HG03039 (cell line): ENCODE measurements around the gene DHX34.
"Not testable (repeated sequence)": the region's sequence is repeated elsewhere in the genome, so short reads cannot be mapped to it uniquely, and the experiment has no call there.

Source experiments
- ATAC-seq: cut with Tn5 transposase; IDR thresholded peaks from one replicate; pipeline ENCODE4 v1.9.1; 2021; ENCODE audit warnings: mild to moderate bottlenecking, moderate library complexity; ENCODE audit not compliant: unreplicated experiment

The DHX34 gene

GRCh38 chr19:47388721-47389120 is 39.6 kb downstream of the DHX34 start:
- ATAC-seq, result not testable (repeated sequence)

GRCh38 chr19:47389150-47389556 is 40.0 kb downstream of the DHX34 start:
- ATAC-seq, result no peak

DNA sequence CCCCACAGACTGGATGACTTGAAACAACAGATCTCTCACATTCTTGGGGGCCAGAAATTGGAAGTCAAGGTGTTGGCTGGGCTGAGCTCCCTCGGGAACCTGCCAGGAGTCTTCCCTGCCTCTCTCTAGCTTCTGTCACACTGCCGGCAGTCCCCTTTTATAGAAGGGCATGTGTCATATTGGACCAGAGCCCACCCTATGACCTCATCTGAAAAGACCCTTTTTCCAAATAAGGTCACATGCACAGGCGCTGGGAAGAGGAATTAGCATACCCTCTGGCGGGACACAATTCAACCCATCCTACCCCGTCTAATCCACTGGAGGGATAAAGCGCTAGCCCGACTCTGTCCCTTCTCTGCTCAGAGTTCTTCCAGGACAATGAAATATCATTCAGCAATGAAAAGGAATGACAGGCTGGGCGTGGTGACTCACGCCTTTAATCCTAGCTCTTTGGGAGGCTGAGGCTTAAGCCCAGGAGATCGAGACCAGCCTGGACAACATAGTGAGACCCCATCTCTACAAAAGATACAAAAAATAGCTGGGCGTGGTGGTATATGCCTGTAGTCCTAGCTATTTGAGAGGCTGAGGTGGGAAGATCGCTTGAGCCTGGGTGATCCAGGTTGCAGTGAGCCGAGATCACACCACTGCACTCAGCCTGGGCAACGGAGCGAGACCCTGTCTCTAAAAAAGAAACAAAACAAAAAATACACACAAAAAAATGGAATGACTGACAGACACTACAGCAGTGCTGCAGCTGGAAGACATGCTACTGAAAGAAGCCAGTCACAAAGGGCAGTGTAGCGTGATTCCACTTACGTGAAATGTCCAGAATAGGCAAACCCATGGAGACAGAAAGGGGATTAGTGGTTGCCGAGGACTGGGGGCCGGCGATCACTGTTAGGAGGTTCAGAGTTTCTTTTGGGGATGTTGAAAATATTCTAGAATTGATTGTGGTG is 41.7 kb downstream of the DHX34 start:
- no peak for ATAC-seq

GRCh38 chr19:47391510-47392223 is 42.6 kb downstream of the DHX34 start:
- ATAC-seq, result no peak

DNA sequence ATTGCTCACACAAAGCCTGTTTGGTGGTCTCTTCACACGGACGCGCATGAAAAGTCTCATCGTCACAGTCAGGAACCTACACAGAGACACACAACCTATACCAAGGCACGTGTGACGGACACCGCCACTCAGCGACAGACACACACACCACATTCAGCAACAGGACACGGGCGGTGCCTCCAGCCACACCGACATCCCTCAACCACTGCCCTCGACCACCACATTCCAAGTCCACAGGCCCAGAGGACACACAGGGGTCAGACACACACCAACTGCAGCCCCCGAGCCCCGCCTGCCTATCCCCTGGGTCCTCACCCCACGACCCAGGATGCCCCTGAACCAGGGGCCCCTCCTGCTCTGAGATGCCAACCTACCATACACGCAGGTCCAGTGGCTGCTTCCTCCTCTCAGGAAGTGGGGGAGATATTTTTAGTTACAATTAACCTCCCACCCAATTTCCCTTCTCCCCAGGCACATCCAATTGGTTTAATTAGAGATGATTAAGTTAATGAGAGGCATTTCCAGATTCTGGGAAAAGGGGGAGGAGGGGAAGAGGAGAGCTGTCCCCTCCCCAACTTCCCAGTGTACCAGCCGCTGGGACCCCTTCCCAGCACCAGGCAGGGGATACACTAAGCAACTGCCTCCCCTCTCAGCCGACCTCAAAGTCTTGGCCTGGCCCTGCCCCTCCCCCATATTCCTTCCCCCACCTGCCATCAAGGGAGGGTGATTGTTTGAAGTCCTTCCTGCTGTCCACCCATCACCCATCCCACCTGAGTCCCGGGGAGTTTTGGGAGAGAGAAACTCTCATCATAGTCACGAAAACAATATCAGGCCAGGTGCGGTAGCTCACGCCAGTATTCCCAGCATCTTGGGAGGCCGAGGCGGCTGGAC is 49.8 kb downstream of the DHX34 start:
- ATAC-seq, result no peak

DNA sequence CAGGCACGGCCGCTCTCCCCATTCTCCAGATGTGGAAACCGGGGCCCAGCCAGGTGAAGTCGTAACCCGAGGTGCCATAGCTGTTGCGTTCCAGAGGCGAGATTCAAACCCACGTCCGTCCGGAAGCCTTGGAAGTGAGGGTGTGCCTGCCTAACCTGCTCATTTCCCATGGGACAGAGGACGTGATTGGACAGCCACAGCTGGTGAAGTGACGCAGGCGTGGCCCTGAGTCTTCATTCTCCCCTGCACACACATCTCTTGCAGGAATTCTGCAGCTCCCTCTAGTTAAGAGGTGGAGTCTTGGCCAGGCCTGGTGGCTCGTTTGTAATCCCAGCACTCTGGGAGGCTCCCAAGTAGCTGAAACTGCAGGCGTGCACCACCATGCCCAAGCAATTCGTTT is 53.4 kb downstream of the DHX34 start:
- no peak for ATAC-seq

DNA sequence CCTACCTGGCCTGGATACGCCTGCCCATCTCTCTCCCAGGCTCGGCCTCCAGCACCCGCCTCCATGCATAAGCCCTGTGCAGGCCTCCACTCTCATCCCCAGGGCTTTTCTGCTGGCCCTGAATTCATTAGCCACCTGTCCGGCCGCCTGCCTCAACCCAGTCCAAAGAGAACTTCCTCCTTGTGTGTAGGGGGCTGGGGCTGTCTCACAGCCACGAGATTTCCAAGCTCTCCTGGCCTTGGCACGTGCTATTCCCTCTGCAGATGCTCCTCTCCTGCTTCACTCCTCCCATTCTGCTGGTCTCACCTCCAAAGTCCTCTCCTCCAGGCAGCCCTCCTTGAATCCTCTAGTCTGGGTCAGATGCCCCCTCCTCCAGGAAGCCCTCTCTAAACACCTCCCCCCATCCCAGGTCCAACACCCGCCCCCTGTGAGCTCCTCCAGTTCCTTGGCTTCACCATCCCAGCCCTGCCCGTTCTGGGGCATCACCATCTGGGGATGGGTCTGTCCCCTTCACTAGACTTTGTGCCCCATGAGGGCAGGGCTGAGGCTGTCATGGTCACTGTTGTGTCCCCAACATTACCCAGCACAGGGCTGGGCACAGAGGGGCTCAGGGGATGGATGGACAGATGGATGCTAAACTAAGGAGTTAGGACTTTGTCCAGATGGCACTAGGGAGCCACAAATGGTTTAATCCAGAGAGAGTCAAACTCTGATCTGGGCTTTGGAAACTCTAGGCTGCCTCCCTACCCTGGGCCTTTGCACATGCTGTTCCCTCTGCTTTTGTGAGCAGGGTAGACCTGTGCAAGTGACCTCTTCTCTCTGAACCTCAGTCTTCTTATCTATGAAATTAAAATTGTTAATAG is 55.5 kb downstream of the DHX34 start:
- ATAC-seq, result no peak

DNA sequence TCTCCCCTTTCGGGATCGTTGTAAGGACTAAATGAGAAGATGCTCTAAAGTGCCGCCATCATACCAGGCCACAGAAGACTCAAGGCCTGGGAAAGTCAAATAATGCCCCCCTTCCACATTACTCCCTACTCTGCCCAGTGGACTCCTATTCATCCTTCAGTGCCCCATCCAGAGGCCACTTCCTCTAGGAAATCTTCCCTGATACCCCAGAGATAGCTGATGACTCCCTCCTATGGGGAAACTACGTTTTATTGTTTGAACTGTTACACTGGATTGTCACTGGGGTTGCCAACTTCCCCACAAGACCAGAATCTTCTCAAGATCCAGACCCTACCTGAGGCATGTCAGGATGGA is 56.1 kb downstream of the DHX34 start:
- no peak for ATAC-seq

DNA sequence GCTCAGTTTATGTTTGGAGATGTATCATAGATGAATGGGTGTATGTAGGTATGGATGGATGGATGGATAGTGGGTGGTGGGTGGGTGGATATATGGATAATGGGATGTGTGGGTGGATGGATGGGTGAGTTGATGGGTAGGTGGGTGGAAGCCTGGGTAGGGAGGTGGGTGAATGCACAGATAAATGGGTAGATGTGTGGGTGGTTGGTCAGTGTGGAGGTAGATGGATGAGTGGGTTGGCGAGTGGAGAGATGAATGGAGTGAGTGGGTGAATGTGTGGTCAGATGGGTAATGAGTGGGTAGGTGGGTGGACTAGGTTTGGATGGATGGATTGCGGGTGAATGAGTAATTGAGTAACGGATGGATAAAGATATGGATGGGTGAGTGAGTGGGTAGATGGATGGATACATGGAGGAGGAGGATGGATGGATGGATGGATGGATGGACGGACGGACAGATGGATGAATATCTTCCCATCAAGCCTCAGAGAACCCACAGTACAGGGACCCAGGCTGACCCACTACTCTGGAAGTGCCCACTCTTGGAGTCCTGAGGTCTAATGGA is 56.8 kb downstream of the DHX34 start:
- ATAC-seq, result no peak

DNA sequence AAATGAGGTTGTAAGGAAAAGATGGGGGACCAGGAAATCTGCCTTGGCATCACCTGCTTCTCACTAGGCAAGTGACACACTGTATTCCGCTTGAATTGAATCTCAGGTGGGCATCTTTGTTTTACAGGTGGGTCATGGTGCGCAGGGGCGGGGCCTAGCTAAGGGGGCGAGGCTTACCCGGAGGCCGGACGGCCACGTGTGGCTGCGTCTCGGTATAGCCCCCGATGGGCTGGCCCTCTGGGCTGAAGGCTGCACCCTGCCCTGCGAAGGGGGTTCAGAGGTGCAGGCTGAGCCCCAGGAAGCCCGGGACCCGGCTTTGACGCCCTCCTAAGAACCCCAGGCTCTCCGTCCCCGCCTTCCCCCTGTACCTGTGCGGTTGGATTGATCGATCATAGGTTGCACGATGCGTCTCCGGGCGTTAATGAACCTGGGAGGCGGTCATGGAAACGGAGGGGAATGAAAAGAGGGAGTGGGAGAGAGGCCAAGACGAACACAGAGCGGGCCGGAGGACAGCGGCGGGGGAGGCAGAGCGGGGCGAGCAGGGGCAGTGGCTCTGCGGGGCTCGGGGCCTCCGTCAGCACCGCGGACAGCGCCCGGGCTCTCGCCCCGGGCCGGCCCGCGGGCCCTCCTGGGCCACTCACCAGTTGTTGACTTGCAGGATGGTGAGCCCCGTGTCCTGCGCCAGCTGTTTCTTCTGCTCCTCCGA is 57.7 kb downstream of the DHX34 start:
- no peak for ATAC-seq

DNA sequence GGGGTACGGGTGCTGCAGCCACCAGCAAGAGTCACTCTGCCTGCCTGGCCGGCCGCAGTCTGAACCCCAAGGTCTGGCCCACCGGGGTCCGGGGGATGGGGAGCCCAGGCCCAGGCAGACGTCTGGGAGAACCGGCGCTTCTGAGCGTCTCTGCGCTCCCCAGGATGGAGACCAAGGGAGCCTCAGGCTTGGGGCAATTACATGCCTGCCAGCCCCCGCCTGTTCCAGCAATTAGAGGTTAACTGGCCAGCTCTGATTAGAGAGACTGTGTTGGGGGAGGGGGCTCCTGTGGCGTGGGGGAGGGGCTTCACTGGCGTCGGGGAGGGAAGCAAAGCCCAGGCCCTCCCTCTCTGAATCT is 58.3 kb downstream of the DHX34 start:
- ATAC-seq, result no peak

- no peak for ATAC-seq
These were observed 59.2 kb downstream of the DHX34 start for GRCh38 chr19:47408156-47408938.

DNA sequence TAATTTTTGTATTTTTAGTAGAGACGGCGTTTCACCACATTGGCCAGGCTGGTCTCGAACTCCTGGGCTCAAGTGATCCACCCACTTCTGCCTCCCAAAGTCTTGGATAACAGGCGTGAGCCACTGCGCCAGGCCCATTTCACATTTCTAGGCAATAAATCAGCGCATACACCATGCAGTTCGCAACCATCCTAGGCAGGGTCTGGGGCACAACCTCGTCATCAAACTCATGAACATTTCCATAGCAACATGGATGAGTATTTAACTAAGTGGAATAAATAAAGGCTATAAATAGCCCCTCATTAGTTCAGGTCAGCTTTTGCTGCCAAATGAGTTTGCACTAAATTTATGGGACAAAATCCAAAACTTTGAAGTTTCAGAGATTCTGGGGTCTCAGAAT is 62.0 kb downstream of the DHX34 start:
- no peak for ATAC-seq

DNA sequence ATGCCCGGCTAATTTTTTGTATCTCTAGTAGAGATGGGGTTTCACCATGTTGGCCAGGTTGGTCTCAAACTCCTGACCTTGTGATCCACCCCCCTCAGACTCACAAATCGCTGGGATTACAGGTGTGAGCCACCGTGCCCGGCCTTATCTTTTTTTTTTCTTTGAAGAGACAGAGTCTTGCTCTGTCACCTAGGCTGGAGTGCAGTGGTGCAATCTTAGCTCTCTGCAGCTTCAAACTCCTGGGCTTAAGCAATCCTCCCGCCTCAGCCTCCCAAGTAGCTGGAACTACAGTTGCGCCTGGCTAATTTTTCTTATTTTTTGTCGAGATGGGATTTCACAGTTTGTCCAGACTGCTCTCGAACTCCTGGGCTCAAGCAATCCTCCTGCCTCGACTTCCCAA is 62.6 kb downstream of the DHX34 start:
- ATAC-seq, result not testable (repeated sequence)

- no peak for ATAC-seq
These were observed 64.8 kb downstream of the DHX34 start for GRCh38 chr19:47413941-47414340.

GRCh38 chr19:47414469-47414868 is 65.4 kb downstream of the DHX34 start:
- ATAC-seq, result no peak

DNA sequence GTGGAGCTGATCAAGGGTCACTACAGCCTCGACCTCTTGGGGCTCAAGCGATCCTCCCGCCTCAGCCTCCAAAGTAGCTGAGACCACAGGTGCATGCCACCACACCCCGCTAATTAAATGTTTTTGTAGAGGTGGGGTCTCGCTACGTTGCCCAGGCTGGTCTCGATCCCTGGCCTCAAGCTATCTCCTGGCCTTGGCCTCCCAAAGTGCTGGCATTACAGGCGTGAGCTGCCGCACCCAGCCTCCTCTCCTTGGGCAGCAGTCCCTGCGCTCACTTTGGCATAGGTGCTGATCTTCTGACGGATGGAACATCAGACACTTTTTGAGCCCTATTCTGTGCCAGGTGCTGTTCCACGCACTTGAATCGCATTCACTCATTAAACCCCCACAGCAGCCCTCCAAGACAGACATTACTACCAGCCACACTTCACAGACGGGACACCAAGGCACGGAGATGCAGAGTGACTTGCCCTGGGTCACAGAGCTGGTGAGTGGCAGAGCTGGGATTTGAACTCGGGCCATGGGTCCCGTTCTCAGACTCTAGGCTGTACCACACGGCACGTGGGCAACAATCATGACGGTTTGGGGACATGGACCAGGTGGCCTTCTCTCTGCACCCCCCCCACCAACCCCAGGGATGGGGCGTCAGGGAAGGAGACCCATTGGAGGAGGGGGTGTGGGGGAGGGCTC is 67.0 kb downstream of the DHX34 start:
- ATAC-seq, result no peak

DNA sequence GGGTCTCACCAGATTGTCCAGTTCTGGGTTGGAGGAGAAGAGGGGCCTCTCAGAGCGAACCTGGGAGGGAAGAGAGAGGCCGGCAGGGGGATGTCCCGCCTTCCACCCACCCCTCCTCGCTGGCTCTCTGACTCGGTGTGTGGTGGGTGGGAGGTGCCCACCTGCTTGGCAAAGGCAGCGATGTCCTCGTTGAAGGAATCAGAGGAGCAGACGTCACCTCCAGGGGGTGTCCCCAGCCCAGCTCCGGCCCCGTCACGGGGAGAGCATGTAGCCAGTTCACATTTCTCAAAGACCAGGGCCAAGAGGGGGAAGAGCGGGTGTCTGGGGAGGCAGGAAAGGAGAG is 67.5 kb downstream of the DHX34 start:
- ATAC-seq, result no peak
